OCI-LY1 (cell line): ENCODE measurements around the gene HNRNPF.

Experiments
- CTCF ChIP-seq: fragments of 200-600 bp; sonication (generic), shearing (Covaris generic); IDR thresholded peaks from 2 replicates; pipeline ENCODE4 v1.5.1; 2017; ENCODE audit warnings: mild to moderate bottlenecking, antibody characterized with exemption, low read length, moderate library complexity, mixed read lengths
- EZH2 ChIP-seq: fragments of 200-600 bp; sonication (generic), shearing (Covaris generic); IDR thresholded peaks from 2 replicates; pipeline ENCODE4 v1.8.0; 2017; ENCODE audit warnings: borderline replicate concordance, mixed run types, mild to moderate bottlenecking, antibody characterized with exemption, low read length, moderate library complexity, mixed read lengths

DNA sequence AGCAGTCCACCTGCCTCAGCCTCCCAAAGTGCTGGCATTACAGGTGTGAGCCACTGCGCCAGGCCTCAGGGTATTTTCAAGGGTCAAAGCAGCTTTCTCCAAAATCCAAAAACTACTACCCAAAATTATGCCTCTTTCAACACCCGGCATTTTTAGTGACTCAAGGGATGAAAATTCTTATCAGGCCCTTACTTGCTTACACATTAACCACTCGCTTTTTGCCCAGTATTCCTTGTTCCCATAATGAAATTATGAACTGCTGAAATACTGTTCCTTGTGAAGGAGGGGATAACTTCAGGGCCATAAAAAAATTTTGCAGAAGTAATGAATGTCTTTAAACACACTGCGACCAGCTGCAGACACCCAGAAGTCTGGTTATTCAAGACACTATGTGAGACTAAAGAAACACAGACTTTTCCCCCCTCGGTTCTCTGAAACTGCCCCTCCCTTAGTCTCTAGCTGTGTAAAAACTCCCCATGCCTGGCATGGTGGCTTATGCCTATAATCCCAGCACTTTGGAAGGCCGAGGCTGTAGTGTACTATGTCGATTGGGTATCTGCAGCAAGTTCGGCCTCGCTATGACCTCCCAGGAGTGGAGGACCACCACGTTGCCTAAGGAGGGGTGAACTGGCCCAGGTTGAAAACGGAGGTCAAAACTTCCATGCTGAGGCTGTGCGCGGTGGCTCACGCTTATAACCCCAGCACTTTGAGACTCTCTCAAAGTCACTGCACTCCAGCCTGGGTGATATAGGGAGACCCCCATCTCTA lies 25.6 kb downstream of the HNRNPF start:
- no peak for TF ChIP-seq CTCF
- TF ChIP-seq EZH2: no peak
